COR-L47 (cell line): ENCODE results near the gene NF2.

Experiments
- DNase-seq: peaks from one replicate; lab custom pipeline; 2025; lab: John Stamatoyannopoulos, UW

Gene NF2

GRCh38 chr22:29668673-29669072, 65.2 kb downstream of the NF2 start:
- DNase-seq: no peak

- DNase-seq: peak; percentile 31
These were observed 67.2 kb downstream of the NF2 start for GRCh38 chr22:29670626-29671025.

- no peak for DNase-seq
These were observed 70.1 kb downstream of the NF2 start for GRCh38 chr22:29673361-29674066.

DNA sequence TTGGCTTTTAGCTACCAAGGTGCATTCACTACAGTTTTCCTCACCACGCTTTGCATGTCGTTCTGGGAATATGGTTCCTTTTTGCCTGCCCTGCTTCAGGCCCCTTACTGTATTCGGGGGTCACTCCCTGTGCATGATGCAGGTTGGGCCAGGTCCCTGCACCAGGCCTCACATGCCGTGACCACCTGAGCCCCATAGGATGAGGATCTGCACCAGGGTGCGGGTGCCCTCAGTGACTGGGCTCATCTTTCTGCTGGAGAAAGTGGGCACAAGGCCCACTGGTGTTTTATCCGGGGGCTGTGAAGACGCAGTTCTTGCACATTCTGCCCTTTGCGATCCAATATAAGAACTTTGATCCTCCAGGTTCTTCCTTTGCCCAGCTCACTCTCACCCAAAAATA, 70.7 kb downstream of the NF2 start:
- no peak for DNase-seq

DNA sequence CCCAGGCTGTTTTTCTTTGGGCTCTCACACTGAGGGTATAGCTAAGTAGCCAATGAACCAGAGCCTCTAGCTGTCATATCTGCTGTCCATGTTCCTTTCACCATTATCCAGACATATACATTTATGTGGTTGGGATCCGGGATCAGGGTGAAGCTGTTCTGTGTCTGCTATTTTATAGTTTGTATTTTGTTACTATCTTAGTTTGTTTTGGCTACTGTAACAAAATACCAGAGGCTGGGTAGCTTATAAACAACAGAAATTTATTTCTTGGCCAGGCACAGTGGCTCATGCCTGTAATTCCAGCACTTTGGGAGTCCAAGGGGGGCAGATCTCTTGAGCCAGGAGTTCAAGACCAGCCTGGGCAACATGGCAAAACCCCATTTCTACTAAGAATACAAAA, 75.9 kb downstream of the NF2 start:
- DNase-seq: no peak

GRCh38 chr22:29683536-29683935, 80.1 kb downstream of the NF2 start:
- no peak for DNase-seq

DNA sequence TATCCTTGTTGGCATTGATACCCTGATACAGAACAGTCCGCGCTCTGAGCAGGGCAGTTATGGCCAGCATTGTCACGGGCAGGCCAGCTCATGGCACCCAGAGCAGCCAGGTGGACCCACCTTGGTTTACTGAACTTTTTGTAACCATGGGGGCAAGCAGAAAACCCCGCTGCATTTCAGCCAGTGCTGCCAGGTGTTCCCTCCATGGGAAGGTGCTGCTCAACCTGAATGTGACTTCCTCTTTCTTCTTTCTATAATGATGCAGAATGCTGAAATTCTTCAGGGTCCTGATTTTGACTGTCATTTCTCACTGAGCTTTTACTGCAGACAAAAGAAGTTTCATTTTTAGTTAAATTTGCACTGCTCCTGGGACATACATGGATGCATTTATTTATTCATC, 80.8 kb downstream of the NF2 start:
- no peak for DNase-seq

DNA sequence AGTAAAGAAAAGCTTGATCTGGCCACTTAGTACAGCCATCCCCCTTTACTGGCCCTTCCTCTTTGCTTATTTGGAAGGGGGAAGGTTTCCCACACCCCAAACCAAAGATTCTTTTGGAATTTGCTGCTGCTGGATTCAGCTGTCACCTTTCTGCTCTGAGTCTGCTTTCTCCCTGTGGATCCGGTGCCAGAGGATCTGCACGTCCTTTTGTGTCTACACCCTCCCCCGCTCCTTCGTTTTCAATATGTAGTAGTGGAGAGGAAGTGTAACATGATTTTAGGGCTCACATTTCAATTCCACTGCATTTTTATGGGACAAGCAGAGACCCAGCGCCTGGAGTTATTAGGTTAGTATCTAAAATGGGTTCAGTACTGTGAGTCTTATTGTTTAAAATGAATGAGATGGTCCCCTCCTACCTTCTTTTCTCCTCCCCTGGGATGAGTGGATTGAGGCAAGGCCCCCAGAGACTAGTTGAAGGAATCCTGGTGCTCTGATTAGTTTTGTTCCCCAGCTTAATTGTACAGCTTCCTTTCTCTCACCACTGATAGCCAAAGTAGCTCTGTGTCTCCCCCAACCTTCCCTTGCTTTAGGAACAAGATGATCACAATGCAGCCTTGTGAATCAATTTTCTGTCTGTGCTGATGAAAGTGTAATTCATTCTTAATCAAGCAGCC, 85.9 kb downstream of the NF2 start:
- no peak for DNase-seq

GRCh38 chr22:29689880-29690213, 86.4 kb downstream of the NF2 start:
- DNase-seq: peak; percentile 69

DNA sequence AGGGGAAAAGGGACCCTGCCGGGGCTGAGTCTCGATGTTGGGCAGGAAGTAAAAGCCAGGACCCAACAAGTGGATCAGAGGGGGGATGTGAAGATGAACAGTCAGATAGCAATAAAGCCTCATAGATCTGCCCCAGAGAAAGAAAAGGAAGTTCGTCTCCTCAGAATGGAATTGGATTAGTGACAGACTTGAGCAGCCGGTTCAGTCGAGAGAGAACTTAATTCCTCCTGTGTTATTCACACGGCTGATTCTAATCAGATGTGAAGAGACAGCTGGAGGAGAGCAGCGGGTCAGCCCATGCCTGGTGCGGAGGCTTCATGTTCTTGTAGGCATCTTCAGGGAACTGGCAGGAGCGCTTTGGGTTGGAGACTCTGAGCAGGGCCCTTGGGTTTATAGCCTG, 87.0 kb downstream of the NF2 start:
- DNase-seq: no peak

GRCh38 chr22:29691636-29692326, 88.3 kb downstream of the NF2 start:
- DNase-seq: peak; percentile 91

DNA sequence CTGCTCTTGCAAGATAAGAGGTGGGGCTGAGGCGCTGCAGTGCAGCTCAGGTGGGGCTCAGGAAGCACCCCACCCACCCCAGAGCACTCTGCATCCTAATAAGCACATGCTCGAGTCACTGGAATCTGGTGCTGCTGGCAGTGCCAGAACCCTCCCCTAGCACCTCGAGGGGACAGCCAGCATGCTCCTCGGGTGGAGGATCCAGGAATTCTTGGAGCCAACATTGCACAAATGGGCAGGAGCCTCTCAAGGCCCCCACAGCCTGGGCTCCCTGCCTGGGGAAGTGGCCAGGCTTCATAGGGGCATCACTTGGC, 88.9 kb downstream of the NF2 start:
- DNase-seq: no peak

DNA sequence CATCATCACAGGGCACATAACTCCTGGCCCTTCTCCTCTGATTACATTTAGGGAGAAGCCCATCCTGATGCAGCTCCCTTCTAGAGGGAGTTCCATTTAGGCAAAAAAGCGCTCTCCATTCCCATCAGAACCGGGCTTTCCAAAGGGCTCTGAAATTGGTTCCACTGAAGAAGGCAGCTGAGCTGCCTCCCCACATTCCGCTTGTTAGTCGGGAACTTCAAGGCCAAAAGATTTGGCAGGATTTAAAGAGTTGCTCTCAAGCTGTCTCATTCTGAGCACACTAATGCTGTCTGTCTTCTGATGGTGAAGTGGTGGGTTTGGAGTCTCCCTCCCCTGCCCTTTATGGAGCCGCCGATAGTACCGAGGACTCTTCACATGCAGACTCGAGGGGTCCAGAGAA, 89.7 kb downstream of the NF2 start:
- no peak for DNase-seq

DNA sequence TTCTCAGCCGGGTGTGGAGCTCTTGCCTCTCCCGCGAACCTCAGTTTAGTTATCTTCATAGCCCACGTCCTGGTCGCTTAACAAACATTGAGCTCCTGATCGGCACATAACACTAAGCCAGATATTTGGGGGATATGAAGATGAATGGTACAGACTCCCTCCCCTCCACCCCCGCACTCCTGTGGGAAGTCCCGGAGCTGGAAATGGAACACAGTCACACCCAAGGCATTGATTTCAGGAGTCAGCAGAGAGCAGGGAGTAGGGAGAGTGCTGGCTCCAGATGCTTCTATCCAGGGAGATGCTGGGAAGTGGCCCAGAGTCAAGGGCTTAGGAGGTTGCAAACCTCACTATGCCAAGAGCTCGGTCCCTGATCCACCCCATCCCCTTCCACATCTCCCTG, 90.2 kb downstream of the NF2 start:
- DNase-seq: no peak

DNA sequence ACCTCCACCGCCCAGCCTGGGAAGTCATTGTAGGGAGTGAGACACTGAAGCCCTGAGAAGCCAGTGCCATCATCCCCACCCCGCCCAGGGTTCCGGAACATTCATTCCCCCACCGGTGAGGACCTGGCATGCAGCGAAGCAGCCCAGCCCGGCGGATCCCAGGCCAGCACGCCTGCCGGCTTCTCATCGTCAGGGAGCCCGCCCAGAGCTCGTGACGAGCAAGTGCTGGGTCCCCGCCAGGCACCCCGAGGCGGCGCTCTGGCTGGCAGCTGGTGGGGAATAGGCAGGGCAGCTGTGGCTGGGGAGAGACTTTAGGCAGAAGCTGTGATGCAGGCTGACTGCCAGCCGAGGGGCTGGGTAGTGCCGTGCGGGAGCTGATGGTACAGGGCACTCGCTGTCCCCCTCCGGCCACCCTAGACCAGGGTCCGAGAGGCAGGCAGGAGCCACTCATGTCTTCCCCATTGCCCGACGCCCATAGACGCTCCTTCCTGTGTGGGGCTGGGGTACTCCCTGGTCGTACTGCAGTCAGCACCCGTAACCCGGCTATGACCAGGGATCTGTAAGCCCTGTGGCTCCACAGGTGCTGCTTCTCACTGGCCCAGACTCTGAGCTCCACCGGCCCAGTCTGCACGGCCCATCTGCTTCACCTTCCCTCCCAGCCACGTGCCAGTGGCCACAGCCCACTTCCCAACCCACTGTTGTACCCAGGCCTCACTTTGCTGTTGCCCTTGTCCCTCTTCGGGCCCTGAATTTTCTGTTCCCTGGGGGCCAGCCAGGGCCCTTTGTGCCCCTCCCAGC, 91.9 kb downstream of the NF2 start:
- DNase-seq: peak; percentile 94

DNA sequence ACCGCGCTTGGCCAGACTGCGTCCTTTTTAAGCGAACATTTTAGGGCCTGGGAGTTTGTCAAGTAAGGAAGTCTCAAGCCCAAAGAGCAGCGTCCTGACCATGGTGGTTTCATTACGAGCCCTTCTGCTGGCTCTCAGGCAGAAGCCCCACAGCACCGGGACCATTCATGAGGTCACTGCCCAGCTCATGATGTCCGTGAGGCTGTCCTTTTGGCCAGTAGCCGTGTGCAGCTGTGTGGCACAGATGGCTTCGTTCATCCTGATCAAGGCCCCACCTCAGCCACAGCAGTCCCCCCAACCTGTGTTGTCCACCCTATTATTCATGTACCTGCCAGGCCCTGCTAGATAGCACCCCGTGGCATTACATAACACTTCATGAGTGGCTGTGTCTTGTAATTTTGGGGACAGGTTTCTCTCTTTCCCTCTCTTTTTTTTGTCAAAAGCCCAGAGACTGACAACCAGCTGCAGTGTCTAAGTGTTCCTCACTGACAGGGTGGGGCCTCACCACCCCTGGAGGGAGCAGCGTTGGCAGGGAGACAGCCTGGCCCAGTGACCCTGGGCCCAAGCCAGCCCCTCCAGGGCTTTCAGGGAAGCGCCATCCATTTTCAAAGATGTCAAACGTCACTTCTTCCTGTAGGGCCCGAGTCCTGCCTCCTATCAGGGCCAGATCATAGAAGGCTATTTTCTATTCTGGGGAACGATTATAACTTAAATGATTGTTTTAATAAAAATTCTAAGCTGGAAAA, 94.6 kb downstream of the NF2 start:
- DNase-seq: peak; percentile 53

DNA sequence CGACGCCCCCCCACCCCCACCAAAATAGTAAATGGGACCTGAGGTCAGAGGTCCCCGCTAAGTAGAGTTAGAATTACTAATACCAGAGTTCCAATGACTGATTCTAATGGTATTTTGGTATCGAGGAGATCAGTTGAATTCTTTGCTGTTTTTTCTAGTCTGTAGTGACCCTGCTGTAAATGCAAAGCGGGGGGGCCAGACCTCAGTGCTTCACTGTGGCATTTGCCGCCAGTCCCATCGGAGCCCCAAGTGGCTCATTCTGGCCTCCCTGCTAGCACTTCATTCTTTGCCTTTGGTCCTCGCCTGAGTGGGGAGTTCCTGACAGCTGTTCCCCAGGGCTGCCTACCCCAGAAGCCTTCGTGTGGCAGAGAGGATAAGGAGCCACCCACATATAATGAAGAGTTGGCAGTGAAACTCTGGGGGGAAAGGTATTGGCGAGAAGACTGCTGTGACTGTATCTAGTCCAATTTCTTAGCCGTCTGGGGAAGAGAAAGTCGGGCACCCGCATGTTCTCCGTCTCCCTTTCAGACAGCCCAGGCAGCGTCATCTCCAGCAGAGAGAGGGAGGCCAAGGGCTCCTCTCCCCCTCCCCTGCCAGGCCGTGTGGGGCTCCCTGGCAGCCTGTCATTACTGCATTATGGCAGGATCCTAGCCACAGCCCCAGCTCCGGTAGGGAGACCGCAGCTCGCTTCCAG, 96.9 kb downstream of the NF2 start:
- no peak for DNase-seq

GRCh38 chr22:29700900-29701154, 97.4 kb downstream of the NF2 start:
- DNase-seq: peak; percentile 67

GRCh38 chr22:29701155-29701999, 97.9 kb downstream of the NF2 start:
- DNase-seq: peak; percentile 77

DNA sequence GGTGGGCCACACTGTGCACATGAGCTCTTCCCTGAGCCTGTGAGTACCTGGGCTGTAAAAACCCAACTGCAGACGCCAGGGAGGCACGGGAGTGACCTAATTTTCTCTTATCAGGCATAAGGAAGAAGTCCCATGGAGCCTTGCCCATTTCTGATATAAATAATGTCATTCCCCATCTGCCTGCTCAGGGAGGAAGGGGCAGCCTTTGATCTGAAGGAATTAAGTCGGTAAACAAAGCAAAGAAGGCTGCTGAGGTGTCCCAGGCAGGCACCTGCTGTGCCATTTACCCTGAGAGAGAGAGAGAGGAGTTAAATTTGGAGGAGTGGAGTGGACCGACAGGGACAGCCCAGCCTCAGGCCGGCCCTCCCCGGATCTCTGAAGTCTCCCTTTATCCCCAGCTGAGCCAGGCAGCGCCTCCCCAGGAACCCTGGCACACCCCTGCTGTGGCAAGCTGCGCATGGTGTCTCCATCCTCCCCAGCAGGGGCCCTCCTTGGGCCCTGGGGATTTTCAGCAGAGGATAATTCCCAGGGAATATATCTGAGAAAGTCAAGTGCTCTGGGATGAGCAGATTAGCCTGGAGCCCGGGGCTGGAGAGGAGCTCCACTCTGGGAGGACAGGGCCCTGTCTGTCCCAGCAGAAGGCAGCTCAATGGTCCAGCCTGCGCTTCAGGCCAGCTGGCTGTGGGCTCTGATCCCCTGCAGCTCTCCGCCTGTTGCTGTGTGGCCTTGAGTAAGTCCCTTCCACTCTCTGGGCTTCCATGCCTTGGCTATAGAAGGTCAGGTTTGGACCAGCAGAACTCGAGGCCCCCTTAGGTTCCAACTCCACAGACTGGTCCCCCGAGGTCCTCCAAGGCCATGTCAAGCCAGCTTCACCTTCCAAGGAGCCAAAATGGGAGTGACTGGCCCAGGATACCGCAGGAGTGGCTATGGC, 98.8 kb downstream of the NF2 start:
- DNase-seq: peak; percentile 65
